Adrenal gland (tissue), 12 donors: ENCODE results near the gene LY9. TPM values are rescaled to one million over a fixed set of nuclear protein-coding genes. Genes with fewer than 3 reads are reported as not detected.

Source experiments
- DNase-seq, 7 donors: peaks; one replicate each; pipeline ENCODE4 v3.0.0-alpha.2; 2019 to 2020
- H3K27ac ChIP-seq, 5 donors: fragments of 200-600 bp; sonication (generic) in 4 of 5; 1 replicate in 3 of 5; 2 replicates in 2 of 5; pipeline versions ENCODE4 v1.5.1 to v1.8.0; 2016 to 2020; ENCODE audit warnings: mild to moderate bottlenecking in 1 of 5
- H3K27me3 ChIP-seq: fragments of 200-600 bp; 2 replicates; pipeline ENCODE4 v1.8.0; 2021
- H3K36me3 ChIP-seq, 2 donors: fragments of 200-600 bp; replicated peaks in 1 of 2; 1 replicate in 1 of 2; 2 replicates in 1 of 2; pipeline versions ENCODE4 v1.5.1 to v1.8.0; 2018 to 2022
- H3K4me1 ChIP-seq, 2 donors: fragments of 200-600 bp; replicated peaks in 1 of 2; 1 replicate in 1 of 2; 2 replicates in 1 of 2; pipeline versions ENCODE4 v1.5.1 to v1.8.0; 2018 to 2021
- H3K4me3 ChIP-seq, 4 donors: fragments of 200-600 bp; sonication (generic) in 3 of 4; one replicate each; pipeline ENCODE4 v1.5.1; 2016 to 2018
- H3K9me3 ChIP-seq, 3 donors: fragments of 200-600 bp; sonication (generic) in 1 of 3; replicated peaks in 1 of 3; 1 replicate in 2 of 3; 2 replicates in 1 of 3; pipeline versions ENCODE4 v1.5.1 to v1.8.0; 2016 to 2021
- CTCF ChIP-seq, 6 experiments: fragments of 450-650 bp in 4 of 6; fragments of 200-600 bp in 2 of 6; sonication (generic) in 1 of 6; IDR thresholded peaks; 1 replicate in 5 of 6; 2 replicates in 1 of 6; pipeline versions ENCODE4 v1.5.1 to v1.8.0; 2016 to 2021; ENCODE audit warnings: antibody characterized with exemption in 6 of 6, mild to moderate bottlenecking in 2 of 6, moderate library complexity in 1 of 6
- POLR2A ChIP-seq, 2 donors: fragments of 450-650 bp; IDR thresholded peaks; one replicate each; pipeline ENCODE4 v1.6.1; 2017; ENCODE audit warnings: antibody characterized with exemption in 2 of 2, mild to moderate bottlenecking in 2 of 2, moderate library complexity in 1 of 2
- WGBS, 4 donors: extraction: QIAGEN DNeasy Blood & Tissue Kit in 2 of 4; methylation state at CpG; one replicate each; pipeline versions ENCODE4 v1.1.5 to v1.1.7; 2013 to 2017; 5-methylcytosine and 5-hydroxymethylcytosine counted together
- intact Hi-C, 2 donors: fragments of 100-400 bp; cut with DNase I; formaldehyde crosslinking; loops; one replicate each; pipeline versions ENCODE4 v1.14.1 to v1.15.0; 2022 to 2023
- polyA plus RNA-seq, 3 donors: library from polyadenylated mRNA; stranded (reverse); fragments of 200-250 nt in 2 of 3; fragments of 350-450 nt in 1 of 3; fragmentation: Illumina TruSeq in 1 of 3; extraction: RNeasy Lipid Tissue Mini Kit (QIAGEN cat#74804) in 1 of 3; gene quantifications; one replicate each; pipeline ENCODE4 v1.2.3, GENCODE V29; 2013 to 2014
- total RNA-seq, 9 donors: library from RNA; depleted of rRNA in 4 of 9; stranded (reverse); fragments of >200 nt in 4 of 9; fragments of 120-200 nt in 1 of 9; fragmentation: NEBNext Ultra II Directional in 1 of 9; extraction: Animal tissue kit (Norgen Biotek cat#: 25700) in 1 of 9; gene quantifications; one replicate each; pipeline versions ENCODE4 v1.1.0 to v1.2.4, GENCODE V29; 2013 to 2023
- donor health status: healthy with polysubstance abuse.
- donor health status: Bipolar disorder and iron deficiency.
- donor health status: DM: yes; HTN: yes; CAD: no.
- donor health status: DM: no; HTN: no; CAD: no.
- donor health status: DM: no; HTN: no; CAD: no.
- donor health status: DM: yes; HTN: yes; CAD: no.

The LY9 gene
- total and polyA plus RNA-seq, 12 donors = 0.14 to 1.3 (median 0.34) TPM; not detected in 2

GRCh38 chr1:160761886-160762285 lies 34.1 kb upstream of the LY9 start:
- WGBS, 4 donors = 80 to 97% (median 90%) methylated on average over 2 of the region's 2 CpGs

GRCh38 chr1:160763993-160764392 lies 32.0 kb upstream of the LY9 start:
- 81 to 86% (median 84%) methylated on average over 3 of the region's 3 CpGs for WGBS, 4 donors
- H3K9me3 ChIP-seq = no peaks in the 10 kb centered on the region
- TF ChIP-seq POLR2A (IDR thresholded peaks at IDR 0.05) = no peak
- no peak overlapping the region for H3K4me3 ChIP-seq
- no peak overlapping the region for H3K27ac ChIP-seq
- no peaks in the 10 kb centered on the region for H3K36me3 ChIP-seq
- intact Hi-C loops = no loop called here
- H3K27me3 ChIP-seq = no peaks in the 10 kb centered on the region
- DNase-seq = no peak
- H3K4me1 ChIP-seq = no peaks in the 10 kb centered on the region

More at GRCh38 chr1:160761886-160762285, 34.1 kb upstream of the LY9 start:
- Histone ChIP-seq H3K27me3 (no peaks in the 10 kb centered on the region), H3K4me1 (no peaks in the 10 kb centered on the region), H3K27ac (no peak overlapping the region), H3K4me3 (no peak overlapping the region), H3K36me3 (no peaks in the 10 kb centered on the region), H3K9me3 (no peaks in the 10 kb centered on the region)
- intact Hi-C loops = no loop called here
- no peak for TF ChIP-seq POLR2A (IDR thresholded peaks at IDR 0.05)
- no peak for TF ChIP-seq CTCF (IDR thresholded peaks at IDR 0.05)
- DNase-seq = no peak

GRCh38 chr1:160767395-160768294 lies 28.3 kb upstream of the LY9 start:
- intact Hi-C loops = loop anchor here in 1 of 2 donors (5.0 kb wide), 1 partner anchor 40 kb away; no protein-coding TSS in a partner anchor
- DNase-seq = no peak
- WGBS, 4 donors = 65 to 75% (median 69%) methylated on average over 8 of the region's 8 CpGs
- H3K27me3 ChIP-seq = no peaks in the 10 kb centered on the region
- no peak overlapping the region for H3K4me3 ChIP-seq
- H3K27ac ChIP-seq = no peak overlapping the region
- H3K36me3 ChIP-seq = no peaks in the 10 kb centered on the region
- TF ChIP-seq CTCF (IDR thresholded peaks at IDR 0.05) = no peak
- TF ChIP-seq POLR2A (IDR thresholded peaks at IDR 0.05) = no peak
- no peaks in the 10 kb centered on the region for H3K4me1 ChIP-seq
- no peaks in the 10 kb centered on the region for H3K9me3 ChIP-seq

GRCh38 chr1:160768295-160768657 lies 27.7 kb upstream of the LY9 start:
- H3K27ac ChIP-seq = no peak overlapping the region
- H3K4me1 ChIP-seq = no peaks in the 10 kb centered on the region
- intact Hi-C loops = loop anchor here in 1 of 2 donors (5.0 kb wide), 1 partner anchor 41 kb away; no protein-coding TSS in a partner anchor
- no peak overlapping the region for H3K4me3 ChIP-seq
- H3K27me3 ChIP-seq = no peaks in the 10 kb centered on the region
- no peak for TF ChIP-seq POLR2A (IDR thresholded peaks at IDR 0.05)
- TF ChIP-seq CTCF (IDR thresholded peaks at IDR 0.05) = peak; percentile 39 to 72 (median 62)
- DNase-seq = peak; percentile 32 to 75 (median 57)
- no peaks in the 10 kb centered on the region for H3K36me3 ChIP-seq
- H3K9me3 ChIP-seq = no peaks in the 10 kb centered on the region
